HG03565 (cell line): ENCODE measurements around the gene UNKL.

Source experiments
- ATAC-seq: cut with Tn5 transposase; IDR thresholded peaks from one replicate; pipeline ENCODE4 v1.9.1; 2021; ENCODE audit warnings: mild to moderate bottlenecking, moderate library complexity; ENCODE audit not compliant: unreplicated experiment

Gene UNKL

GRCh38 chr16:1432388-1433262, 18.1 kb upstream of the UNKL start:
- ATAC-seq, result no peak

- no peak for ATAC-seq
These were observed 17.2 kb upstream of the UNKL start for GRCh38 chr16:1431497-1432270.

GRCh38 chr16:1430759-1431496, 16.4 kb upstream of the UNKL start, which contains the start of gene PERCC1:
PERCC1 (plus strand) TSS chr16:1431078; CDS start chr16:1432594, 1,516 bp downstream.
- no peak for ATAC-seq

GRCh38 chr16:1430214-1430758, 15.8 kb upstream of the UNKL start:
- no peak for ATAC-seq

- ATAC-seq, result no peak
These were observed 15.1 kb upstream of the UNKL start for GRCh38 chr16:1429631-1430030.

GRCh38 chr16:1429012-1429411, 14.5 kb upstream of the UNKL start:
- no peak for ATAC-seq

GRCh38 chr16:1428511-1428910, 14.0 kb upstream of the UNKL start:
- ATAC-seq, result no peak

- ATAC-seq, result no peak
These were observed 13.3 kb upstream of the UNKL start for GRCh38 chr16:1427473-1428461.

GRCh38 chr16:1426734-1427471, 12.4 kb upstream of the UNKL start:
- no peak for ATAC-seq

GRCh38 chr16:1425616-1426370, 11.3 kb upstream of the UNKL start:
- no peak for ATAC-seq

- no peak for ATAC-seq
These were observed 9.5 kb upstream of the UNKL start for GRCh38 chr16:1424028-1424427.

- ATAC-seq, result no peak
These were observed 7.6 kb upstream of the UNKL start for GRCh38 chr16:1422076-1422475.

GRCh38 chr16:1420111-1420539, 5.6 kb upstream of the UNKL start:
- no peak for ATAC-seq

GRCh38 chr16:1416521-1416941, 2.0 kb upstream of the UNKL start:
- ATAC-seq, result no peak

- peak; percentile 25 for ATAC-seq
These were observed 596 bp downstream of the UNKL start for GRCh38 chr16:1413684-1414531.

GRCh38 chr16:1412847-1413246, 1.7 kb downstream of the UNKL start:
- no peak for ATAC-seq

- ATAC-seq, result peak; percentile 59
These were observed 6.2 kb downstream of the UNKL start for GRCh38 chr16:1408171-1408837.
